BJ (cell line): ENCODE measurements around the gene RUNX1. TPM values are rescaled to one million over a fixed set of nuclear protein-coding genes. Genes with fewer than 3 reads are reported as not detected.

Experiments
- CTCF ChIA-PET: fragments of 350-600 bp; formaldehyde crosslinking; extraction: SDS; loops from one replicate; lab custom pipeline; 2021; ENCODE audit warnings: antibody characterized with exemption, inconsistent platforms; lab: Yijun Ruan, JAX
- POLR2A ChIA-PET: fragments of 300-600 bp; sonication (Branson Sonifier 250); formaldehyde crosslinking; extraction: SDS; loops from one replicate; lab custom pipeline; 2021; ENCODE audit warnings: antibody characterized with exemption; lab: Charles Lee
- DNase-seq: peaks from one replicate; pipeline ENCODE4 v3.0.0-alpha.2; 2011; ENCODE audit warnings: low read depth
- H3K27me3 ChIP-seq: 2 replicates; pipeline ENCODE4 v1.6.0; 2011; ENCODE audit warnings: low read length; ENCODE audit not compliant: control insufficient read depth, insufficient read depth
- H3K36me3 ChIP-seq: 2 replicates; pipeline ENCODE4 v1.5.1; 2011; ENCODE audit warnings: low read length; ENCODE audit not compliant: control insufficient read depth, insufficient read depth
- H3K4me3 ChIP-seq: 2 replicates; pipeline ENCODE4 v1.5.1; 2011; ENCODE audit warnings: low read depth, mild to moderate bottlenecking, control low read depth, low read length
- CTCF ChIP-seq: IDR thresholded peaks from 2 replicates; pipeline ENCODE4 v1.5.1; 2011; ENCODE audit warnings: low read depth, mild to moderate bottlenecking, control low read depth, inconsistent platforms, low read length, moderate library complexity; ENCODE audit not compliant: insufficient read depth
- polyA plus RNA-seq: library from polyadenylated mRNA; depleted of rRNA; stranded (reverse); fragments of >200 nt; gene quantifications from 2 replicates; pipeline ENCODE4 v1.2.3, GENCODE V29; 2011

RUNX1 gene
- polyA plus RNA-seq, 1 experiment: 36.1 TPM

GRCh38 chr21:35075546-35075945 is 26.4 kb upstream of the RUNX1 start:
- TF ChIP-seq CTCF: no peak
- no peaks in the 10 kb centered on the region for H3K36me3 ChIP-seq
- no peak for DNase-seq
- ChIA-PET POLR2A (no interaction called here), CTCF (interaction anchor here (1.8 kb wide), 1 partner anchor 9 kb away, joined by 6 read pairs; no protein-coding TSS in a partner anchor)
- no peak overlapping the region for H3K4me3 ChIP-seq
- H3K27me3 ChIP-seq: no peaks in the 10 kb centered on the region

- Histone ChIP-seq H3K36me3 (no peaks in the 10 kb centered on the region), H3K27me3 (no peaks in the 10 kb centered on the region), H3K4me3 (no peak overlapping the region)
- TF ChIP-seq CTCF: no peak
- ChIA-PET CTCF (no interaction called here), POLR2A (no interaction called here)
- DNase-seq: no peak
Observed at GRCh38 chr21:35072960-35073359, 23.9 kb upstream of the RUNX1 start.

- ChIA-PET POLR2A (no interaction called here), CTCF (interaction anchor here (0.7 kb wide), 1 partner anchor 128 kb away, joined by 3 read pairs; no protein-coding TSS in a partner anchor)
- DNase-seq: no peak
- TF ChIP-seq CTCF: no peak
- Histone ChIP-seq H3K4me3 (no peak overlapping the region), H3K36me3 (no peaks in the 10 kb centered on the region), H3K27me3 (no peaks in the 10 kb centered on the region)
Observed at GRCh38 chr21:35072557-35072956, 23.5 kb upstream of the RUNX1 start.

- TF ChIP-seq CTCF: no peak
- no peak for DNase-seq
- H3K27me3 ChIP-seq: no peaks in the 10 kb centered on the region
- H3K4me3 ChIP-seq: no peak overlapping the region
- no peaks in the 10 kb centered on the region for H3K36me3 ChIP-seq
- ChIA-PET CTCF (no interaction called here), POLR2A (no interaction called here)
Observed at GRCh38 chr21:35071347-35071746, 22.2 kb upstream of the RUNX1 start.

- no peak for DNase-seq
- ChIA-PET POLR2A (no interaction called here), CTCF (no interaction called here)
- Histone ChIP-seq H3K36me3 (no peaks in the 10 kb centered on the region), H3K4me3 (no peak overlapping the region), H3K27me3 (no peaks in the 10 kb centered on the region)
- TF ChIP-seq CTCF: no peak
Observed at GRCh38 chr21:35070436-35070835, 21.3 kb upstream of the RUNX1 start.
